GM23248 (cell line): ENCODE results near the gene PROK1. TPM values are rescaled to one million over a fixed set of nuclear protein-coding genes. Genes with fewer than 3 reads are reported as not detected.

ENCODE experiments used
- DNase-seq: peaks from one replicate; pipeline ENCODE4 v3.0.0-alpha.2; 2015
- H2AFZ ChIP-seq: fragments of 200-600 bp; sonication (generic); 2 replicates; pipeline ENCODE4 v1.6.1; 2016; ENCODE audit warnings: antibody characterized with exemption
- H3F3A ChIP-seq: fragments of 200-600 bp; sonication (generic); 2 replicates; pipeline ENCODE4 v1.6.1; 2016; ENCODE audit warnings: mild to moderate bottlenecking, antibody characterized with exemption, mixed run types; ENCODE audit not compliant: insufficient read depth
- H3K27ac ChIP-seq: fragments of 200-600 bp; sonication (generic); 2 replicates; pipeline ENCODE4 v1.5.1; 2016; ENCODE audit warnings: mild to moderate bottlenecking
- H3K27me3 ChIP-seq: fragments of 200-600 bp; sonication (generic); replicated peaks from 2 replicates; pipeline ENCODE4 v1.6.1; 2016; ENCODE audit warnings: mild to moderate bottlenecking; ENCODE audit not compliant: insufficient read depth
- H3K36me3 ChIP-seq: fragments of 200-600 bp; sonication (generic); 2 replicates; pipeline ENCODE4 v1.6.1; 2016; ENCODE audit warnings: low read depth, mild to moderate bottlenecking
- H3K4me1 ChIP-seq: fragments of 200-600 bp; sonication (generic); 2 replicates; pipeline ENCODE4 v1.6.1; 2016; ENCODE audit warnings: mild to moderate bottlenecking; ENCODE audit not compliant: insufficient read depth
- H3K4me2 ChIP-seq: fragments of 200-600 bp; sonication (generic); one replicate; pipeline ENCODE4 v1.6.1; 2016; ENCODE audit warnings: mild to moderate bottlenecking; ENCODE audit not compliant: unreplicated experiment
- H3K4me3 ChIP-seq: fragments of 200-600 bp; sonication (generic); 2 replicates; pipeline ENCODE4 v1.5.1; 2016; ENCODE audit warnings: mild to moderate bottlenecking
- H3K79me2 ChIP-seq: fragments of 200-600 bp; sonication (generic); 2 replicates; pipeline ENCODE4 v1.6.1; 2016; ENCODE audit warnings: mild to moderate bottlenecking; ENCODE audit not compliant: insufficient read depth
- H3K9ac ChIP-seq: fragments of 200-600 bp; sonication (generic); 2 replicates; pipeline ENCODE4 v1.6.1; 2016; ENCODE audit warnings: mild to moderate bottlenecking
- H3K9me2 ChIP-seq: fragments of 200-600 bp; sonication (generic); 2 replicates; pipeline ENCODE4 v1.6.1; 2016; ENCODE audit warnings: mixed run types, mild to moderate bottlenecking, moderate library complexity; ENCODE audit not compliant: insufficient read depth
- H3K9me3 ChIP-seq: fragments of 200-600 bp; sonication (generic); one replicate; pipeline ENCODE4 v1.6.1; 2017; ENCODE audit warnings: low read depth
- H4K20me1 ChIP-seq: fragments of 200-600 bp; sonication (generic); 2 replicates; pipeline ENCODE4 v1.6.0; 2016; ENCODE audit not compliant: insufficient read depth
- EZH2 ChIP-seq: fragments of 200-600 bp; sonication (generic); IDR thresholded peaks from 2 replicates; pipeline ENCODE4 v1.6.1; 2018; ENCODE audit warnings: antibody characterized with exemption, mild to moderate bottlenecking; ENCODE audit not compliant: insufficient read depth, poor library complexity, severe bottlenecking
- EZH2phosphoT487 ChIP-seq: fragments of 200-600 bp; sonication (generic); IDR thresholded peaks from 2 replicates; pipeline ENCODE4 v1.6.1; 2018; ENCODE audit warnings: antibody characterized with exemption, moderate library complexity, mild to moderate bottlenecking, low read depth; ENCODE audit not compliant: insufficient read depth
- WGBS, 2 experiments: methylation state at CpG; one replicate each; pipeline ENCODE4 v1.1.6; 2015 to 2017; ENCODE audit warnings: low lambda C conversion rate in 2 of 2, low coverage in 1 of 2; ENCODE audit errors: missing lambda C conversion rate in 2 of 2; 5-methylcytosine and 5-hydroxymethylcytosine counted together
- in situ Hi-C: fragments of 300-500 bp; cut with MboI; formaldehyde crosslinking; loops from 2 replicates; pipeline ENCODE4 v1.15.0; 2020
- polyA plus RNA-seq: library from polyadenylated mRNA; unstranded; fragments of >200 nt; fragmentation: Nextera tagmentation; extraction: Ambion mirVana; gene quantifications from 2 replicates; pipeline ENCODE4 v1.2.1, GENCODE V29; 2016
- total RNA-seq: library from RNA; depleted of rRNA; stranded (reverse); fragments of >200 nt; shearing (Covaris generic); gene quantifications from 2 replicates; pipeline ENCODE4 v1.2.3, GENCODE V29; 2014; rRNA removed

PROK1 gene
- total and polyA plus RNA-seq, 2 experiments from 2014 or later = not detected

DNA sequence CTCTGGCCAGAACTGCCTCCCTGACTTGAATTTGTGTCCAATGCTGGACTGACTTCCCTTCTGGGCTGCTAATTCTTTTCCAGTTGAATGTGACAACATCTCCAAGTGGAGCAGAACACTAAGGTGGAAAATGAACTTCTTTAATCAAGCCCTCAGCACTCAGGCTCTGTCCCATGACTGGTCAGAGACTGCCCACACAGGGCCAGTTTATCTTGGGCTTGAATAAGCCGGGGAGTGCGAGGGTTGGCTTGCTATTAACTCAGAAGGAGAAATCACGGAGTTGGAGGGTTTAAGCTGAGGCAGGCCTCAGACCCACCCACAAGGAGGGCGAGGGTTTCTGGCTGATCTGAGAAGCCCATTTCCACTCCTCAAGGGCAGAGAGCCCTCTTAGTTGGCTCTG lies 55.6 kb downstream of the PROK1 start:
- Histone ChIP-seq H3K4me2 (no peak overlapping the region), H3K36me3 (no peaks in the 10 kb centered on the region), H3K4me3 (no peak overlapping the region), H2AFZ (no peak overlapping the region), H3K9ac (no peak overlapping the region), H3K79me2 (no peaks in the 10 kb centered on the region), H3K4me1 (no peaks in the 10 kb centered on the region), H3K27ac (no peak overlapping the region), H3K27me3 (peaks cover 31% of the 10 kb centered on the region), H3K9me2 (no peaks in the 10 kb centered on the region), H4K20me1 (no peaks in the 10 kb centered on the region), H3K9me3 (no peaks in the 10 kb centered on the region), H3F3A (no peaks in the 10 kb centered on the region)
- TF ChIP-seq EZH2phosphoT487 (no peak), EZH2 (no peak)
- WGBS, 2 experiments = 73 to 85% methylated on average over 3 to 4 of the region's 4 CpGs
- in situ Hi-C loops = no loop called here
- no peak for DNase-seq

Other genes with a start within 250 kb of the PROK1 start
- 12.1 and 29.3 TPM in 2 replicates for gene KCNC4, start 240.8 kb upstream of the PROK1 start, total RNA-seq
- 8.0 and 8.9 TPM in 2 replicates for gene KCNC4, start 240.8 kb upstream of the PROK1 start, polyA plus RNA-seq
- gene RBM15, start 111.8 kb upstream of the PROK1 start, total RNA-seq = 18.7 and 22.5 TPM in 2 replicates
- 6.4 and 6.6 TPM in 2 replicates for gene RBM15, start 111.8 kb upstream of the PROK1 start, polyA plus RNA-seq
- gene SLC16A4, start 60.1 kb upstream of the PROK1 start, total RNA-seq = 28.1 and 34.3 TPM in 2 replicates
- gene SLC16A4, start 60.1 kb upstream of the PROK1 start, polyA plus RNA-seq = 15.6 and 15.9 TPM in 2 replicates
- 67.1 and 145 TPM in 2 replicates for gene LAMTOR5, start 43.5 kb upstream of the PROK1 start, total RNA-seq
- 307 and 318 TPM in 2 replicates for gene LAMTOR5, start 43.5 kb upstream of the PROK1 start, polyA plus RNA-seq
- gene KCNA10, start 68.0 kb downstream of the PROK1 start, total RNA-seq = not detected in 2 replicates
- gene KCNA10, start 68.0 kb downstream of the PROK1 start, polyA plus RNA-seq = not detected in 2 replicates
- gene KCNA2, start 155.2 kb downstream of the PROK1 start, total RNA-seq = not detected in 2 replicates
- gene KCNA2, start 155.2 kb downstream of the PROK1 start, polyA plus RNA-seq = not detected in 2 replicates
- not detected in 2 replicates for gene KCNA3, start 223.8 kb downstream of the PROK1 start, total RNA-seq
- gene KCNA3, start 223.8 kb downstream of the PROK1 start, polyA plus RNA-seq = not detected in 2 replicates